DND-41 (cell line): ENCODE data around the gene MDC1.

Experiments used
- ATAC-seq: fragments of 200-7000 bp; cut with Tn5 transposase; 3 replicates; pipeline ENCODE4 v1.9.1; 2021; ENCODE audit warnings: low read depth; ENCODE audit not compliant: insufficient read depth
- DNase-seq: peaks from one replicate; pipeline ENCODE4 v3.0.0-alpha.2; 2020
- H2AFZ ChIP-seq: 2 replicates; pipeline ENCODE4 v1.6.0; 2012; ENCODE audit warnings: low read depth, low read length
- H3K27ac ChIP-seq: 2 replicates; pipeline ENCODE4 v1.5.1; 2012; ENCODE audit warnings: low read length, inconsistent platforms
- H3K27me3 ChIP-seq: fragments of 200-600 bp; sonication (generic); 2 replicates; pipeline ENCODE4 v1.6.0; 2012; ENCODE audit warnings: low read length, mild to moderate bottlenecking, inconsistent platforms; ENCODE audit not compliant: insufficient read depth, poor library complexity
- H3K36me3 ChIP-seq: 2 replicates; pipeline ENCODE4 v1.5.1; 2012; ENCODE audit warnings: low read length, inconsistent platforms; ENCODE audit not compliant: insufficient read depth
- H3K4me1 ChIP-seq: 2 replicates; pipeline ENCODE4 v1.5.1; 2012; ENCODE audit warnings: mild to moderate bottlenecking, low read length; ENCODE audit not compliant: insufficient read depth
- H3K4me2 ChIP-seq: 2 replicates; pipeline ENCODE4 v1.6.0; 2012; ENCODE audit warnings: mild to moderate bottlenecking, moderate library complexity, low read length, inconsistent platforms; ENCODE audit not compliant: insufficient read depth
- H3K4me3 ChIP-seq, 2 experiments: fragments of 200-600 bp in 1 of 2; shearing (Covaris generic) in 1 of 2; 2 replicates each; pipeline ENCODE4 v1.5.1; 2012 to 2016; ENCODE audit warnings: inconsistent platforms in 2 of 2, low read length in 2 of 2, mild to moderate bottlenecking in 2 of 2, low read depth in 1 of 2, moderate library complexity in 1 of 2
- H3K79me2 ChIP-seq: 2 replicates; pipeline ENCODE4 v1.6.0; 2012; ENCODE audit warnings: low read length, inconsistent platforms; ENCODE audit not compliant: insufficient read depth
- H3K9ac ChIP-seq: 2 replicates; pipeline ENCODE4 v1.6.0; 2012; ENCODE audit warnings: low read depth, mild to moderate bottlenecking, inconsistent platforms, low read length, moderate library complexity
- H3K9me3 ChIP-seq: 2 replicates; pipeline ENCODE4 v1.5.1; 2012; ENCODE audit warnings: low read length, moderate library complexity, mild to moderate bottlenecking, inconsistent platforms; ENCODE audit not compliant: insufficient read depth, severe bottlenecking
- H4K20me1 ChIP-seq: 2 replicates; pipeline ENCODE4 v1.6.0; 2012; ENCODE audit warnings: low read length; ENCODE audit not compliant: insufficient read depth
- CTCF ChIP-seq: IDR thresholded peaks from 2 replicates; pipeline ENCODE4 v1.5.1; 2012; ENCODE audit warnings: borderline replicate concordance, low read length, moderate library complexity, mild to moderate bottlenecking; ENCODE audit not compliant: poor library complexity, severe bottlenecking; ENCODE audit errors: extremely low read depth
- EZH2 ChIP-seq: IDR thresholded peaks from 3 replicates; pipeline ENCODE4 v1.6.1; 2012; ENCODE audit warnings: borderline replicate concordance, low read depth, mild to moderate bottlenecking, moderate library complexity, low read length, inconsistent platforms; ENCODE audit not compliant: severe bottlenecking

The MDC1 gene

GRCh38 chr6:30754631-30755030 is 37.5 kb upstream of the MDC1 start:
- ATAC-seq (no peak), DNase-seq (no peak)
- Histone ChIP-seq H2AFZ (no peak overlapping the region), H3K4me3 (no peak overlapping the region), H3K27ac (no peak overlapping the region), H3K9ac (no peak overlapping the region), H3K79me2 (no peaks in the 10 kb centered on the region), H3K9me3 (no peaks in the 10 kb centered on the region), H3K4me1 (no peaks in the 10 kb centered on the region), H3K27me3 (no peaks in the 10 kb centered on the region), H3K36me3 (no peaks in the 10 kb centered on the region), H4K20me1 (no peaks in the 10 kb centered on the region), H3K4me2 (no peak overlapping the region)
- no peak for TF ChIP-seq EZH2
- TF ChIP-seq CTCF, result no peak

GRCh38 chr6:30752157-30752927 is 35.3 kb upstream of the MDC1 start:
- H4K20me1 ChIP-seq, result no peaks in the 10 kb centered on the region
- H3K27me3 ChIP-seq, result no peaks in the 10 kb centered on the region
- H3K9ac ChIP-seq, result no peak overlapping the region
- DNase-seq, result no peak
- H2AFZ ChIP-seq, result no peak overlapping the region
- TF ChIP-seq EZH2, result no peak
- TF ChIP-seq CTCF, result no peak
- ATAC-seq, result 0 out of 3 replicates have a peak, but pooled peaks have one; percentile 29
- H3K4me3 ChIP-seq, result no peak overlapping the region
- H3K4me1 ChIP-seq, result 0 out of 2 replicates have a peak, but pooled peaks cover 7% of the 10 kb centered on the region
- no peak overlapping the region for H3K27ac ChIP-seq
- H3K36me3 ChIP-seq, result no peaks in the 10 kb centered on the region
- no peaks in the 10 kb centered on the region for H3K79me2 ChIP-seq
- no peaks in the 10 kb centered on the region for H3K9me3 ChIP-seq
- no peak overlapping the region for H3K4me2 ChIP-seq

- ATAC-seq, result no peak
Observed at GRCh38 chr6:30750379-30750668, 33.2 kb upstream of the MDC1 start.

More at GRCh38 chr6:30750379-30750668, 33.2 kb upstream of the MDC1 start:
- Histone ChIP-seq H4K20me1 (no peaks in the 10 kb centered on the region), H2AFZ (no peak overlapping the region), H3K4me1 (0 out of 2 replicates have a peak, but pooled peaks cover 7% of the 10 kb centered on the region), H3K9ac (no peak overlapping the region), H3K27me3 (no peaks in the 10 kb centered on the region), H3K27ac (no peak overlapping the region), H3K79me2 (no peaks in the 10 kb centered on the region), H3K4me3 (no peak overlapping the region), H3K36me3 (no peaks in the 10 kb centered on the region), H3K9me3 (no peaks in the 10 kb centered on the region), H3K4me2 (no peak overlapping the region)
- DNase-seq, result no peak
- TF ChIP-seq EZH2 (no peak), CTCF (no peak)
